SK-N-SH treated with all-trans-retinoic acid at 6 μM for 48 hours (cell line): ENCODE data around the gene FOXJ3.

Experiments used
- ARNTL ChIP-seq: fragments of 450-650 bp; formaldehyde crosslinking; IDR thresholded peaks from 2 replicates; pipeline ENCODE4 v1.5.0; 2020; ENCODE audit warnings: low read depth, mild to moderate bottlenecking, moderate library complexity, borderline replicate concordance
- BACH2 ChIP-seq: fragments of 250-450 bp; sonication (Bioruptor Pico); IDR thresholded peaks from 2 replicates; pipeline ENCODE4 v1.9.0; 2021; ENCODE audit warnings: mild to moderate bottlenecking, borderline replicate concordance
- CSRNP3 ChIP-seq: fragments of 250-450 bp; sonication (Bioruptor Pico); IDR thresholded peaks from 2 replicates; pipeline ENCODE4 v1.5.1; 2021; ENCODE audit warnings: mild to moderate bottlenecking, moderate library complexity
- PATZ1 ChIP-seq: fragments of 250-450 bp; sonication (Bioruptor Pico); IDR thresholded peaks from 2 replicates; pipeline ENCODE4 v1.8.0; 2020; ENCODE audit warnings: mild to moderate bottlenecking, moderate library complexity, borderline replicate concordance
- POU6F1 ChIP-seq: fragments of 250-450 bp; sonication (Bioruptor Pico); IDR thresholded peaks from 2 replicates; pipeline ENCODE4 v1.8.0; 2021; ENCODE audit warnings: low read depth, mild to moderate bottlenecking, moderate library complexity, borderline replicate concordance
- PPARA ChIP-seq: fragments of 250-450 bp; sonication (Bioruptor Pico); IDR thresholded peaks from 2 replicates; pipeline ENCODE4 v1.5.0; 2020; ENCODE audit warnings: mild to moderate bottlenecking, borderline replicate concordance
- RARB ChIP-seq: fragments of 250-450 bp; sonication (Bioruptor Pico); IDR thresholded peaks from 2 replicates; pipeline ENCODE4 v1.8.0; 2021; ENCODE audit warnings: mild to moderate bottlenecking, moderate library complexity
- TCF4 ChIP-seq: fragments of 250-450 bp; sonication (Bioruptor Pico); IDR thresholded peaks from 2 replicates; pipeline ENCODE4 v1.8.0; 2021; ENCODE audit warnings: mild to moderate bottlenecking, moderate library complexity, borderline replicate concordance
- ZC3H10 ChIP-seq: fragments of 250-450 bp; sonication (Bioruptor Pico); IDR thresholded peaks from 2 replicates; pipeline ENCODE4 v1.5.1; 2021; ENCODE audit warnings: mild to moderate bottlenecking, moderate library complexity
- ZFP3 ChIP-seq: fragments of 250-450 bp; sonication (Bioruptor Pico); IDR thresholded peaks from 2 replicates; pipeline ENCODE4 v1.5.0; 2020; ENCODE audit warnings: mild to moderate bottlenecking, moderate library complexity
- ZFP30 ChIP-seq: fragments of 450-650 bp; formaldehyde crosslinking; IDR thresholded peaks from 2 replicates; pipeline ENCODE4 v1.5.0; 2022; ENCODE audit warnings: mild to moderate bottlenecking, moderate library complexity
- ZNF565 ChIP-seq: fragments of 450-650 bp; formaldehyde crosslinking; conservative IDR thresholded peaks from 2 replicates; pipeline ENCODE4 v1.5.0; 2020; ENCODE audit warnings: low read depth, mild to moderate bottlenecking, moderate library complexity
- ZNF8 ChIP-seq: fragments of 450-650 bp; formaldehyde crosslinking; IDR thresholded peaks from 2 replicates; pipeline ENCODE4 v1.5.0; 2020; ENCODE audit warnings: mild to moderate bottlenecking, moderate library complexity

GRCh38 chr1:42381280-42381673 lies 46.2 kb upstream of the FOXJ3 start:
- no peak for TF ChIP-seq CSRNP3 (CRISPR knock-in tag)
- no peak for TF ChIP-seq RARB (CRISPR knock-in tag)
- no peak for TF ChIP-seq ZFP30 (CRISPR knock-in tag)
- TF ChIP-seq ZC3H10: no peak
- no peak for TF ChIP-seq ARNTL (CRISPR knock-in tag)
- no peak for TF ChIP-seq BACH2 (CRISPR knock-in tag)
- no peak for TF ChIP-seq TCF4 (CRISPR knock-in tag)
- TF ChIP-seq POU6F1 (CRISPR knock-in tag): no peak
- TF ChIP-seq PATZ1: no peak
- no peak for TF ChIP-seq ZNF8
- TF ChIP-seq ZFP3: no peak
- TF ChIP-seq ZNF565 (CRISPR knock-in tag): no peak
- TF ChIP-seq PPARA (CRISPR knock-in tag): no peak
